Measurements from ENCODE around the gene LPAR3.

Gene LPAR3

DNA sequence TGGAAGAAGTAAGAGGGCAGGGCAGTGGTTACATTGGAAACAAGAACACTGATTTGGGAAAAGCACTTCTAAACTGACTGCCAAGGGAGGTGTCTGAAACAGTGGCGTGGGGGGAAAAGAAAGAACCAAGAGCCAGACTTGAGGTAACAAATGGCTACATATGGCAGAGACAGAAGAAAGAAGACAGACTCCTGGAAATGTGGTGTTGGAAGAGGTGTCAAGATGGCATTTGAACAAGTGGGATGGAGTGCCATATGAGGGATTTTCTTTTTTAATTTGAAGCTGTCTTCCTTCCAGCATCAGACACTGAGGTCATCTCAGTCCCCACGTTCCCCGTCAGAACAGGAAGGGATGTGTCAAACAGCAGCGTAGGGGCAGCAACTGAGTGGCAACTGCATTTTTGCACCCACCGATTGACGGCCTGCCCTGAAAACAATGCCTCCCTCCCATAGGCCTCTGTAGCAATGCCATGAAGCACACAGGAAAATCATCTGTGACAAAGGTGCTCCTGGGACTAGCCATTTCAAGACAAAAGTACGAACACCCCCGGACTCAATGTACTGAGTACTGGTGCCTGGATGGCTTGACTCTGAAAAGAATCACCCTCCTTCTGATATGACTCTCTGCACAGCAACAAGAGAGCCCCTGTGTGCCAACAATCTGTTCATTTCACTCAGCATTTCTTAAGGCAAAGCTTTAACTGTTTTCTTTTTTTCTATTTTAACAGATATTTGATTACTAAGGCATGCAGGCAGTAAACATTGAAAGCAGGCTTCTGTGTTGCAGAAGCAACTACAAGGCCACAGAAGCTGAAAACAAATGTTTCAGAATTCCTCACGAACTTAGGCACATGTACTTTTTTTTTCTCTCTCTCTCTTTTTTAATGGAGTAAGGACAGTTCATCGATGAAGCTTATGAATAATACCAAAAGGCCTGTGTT lies 37.0 kb downstream of the LPAR3 start:
- no peak for DNase-seq

DNA sequence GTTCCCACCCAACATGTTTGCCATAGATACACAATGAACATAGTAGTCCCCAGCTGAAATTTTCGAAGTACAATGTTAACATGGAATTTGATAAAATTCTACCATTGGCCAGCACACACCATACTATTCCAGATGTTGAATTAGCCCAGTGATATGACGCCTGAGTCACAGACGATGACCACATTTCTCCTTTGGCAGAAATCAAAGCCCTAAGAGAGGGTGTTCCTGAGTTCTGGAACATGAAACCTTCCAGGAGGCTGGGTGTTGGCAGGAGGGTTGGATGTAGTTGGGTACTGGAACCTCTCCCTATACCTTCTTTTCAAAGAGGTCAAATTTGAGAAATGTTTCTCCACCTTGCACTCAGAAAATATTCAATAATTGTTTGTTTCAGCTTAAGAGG lies 37.8 kb downstream of the LPAR3 start:
- DNase-seq: no peak

DNA sequence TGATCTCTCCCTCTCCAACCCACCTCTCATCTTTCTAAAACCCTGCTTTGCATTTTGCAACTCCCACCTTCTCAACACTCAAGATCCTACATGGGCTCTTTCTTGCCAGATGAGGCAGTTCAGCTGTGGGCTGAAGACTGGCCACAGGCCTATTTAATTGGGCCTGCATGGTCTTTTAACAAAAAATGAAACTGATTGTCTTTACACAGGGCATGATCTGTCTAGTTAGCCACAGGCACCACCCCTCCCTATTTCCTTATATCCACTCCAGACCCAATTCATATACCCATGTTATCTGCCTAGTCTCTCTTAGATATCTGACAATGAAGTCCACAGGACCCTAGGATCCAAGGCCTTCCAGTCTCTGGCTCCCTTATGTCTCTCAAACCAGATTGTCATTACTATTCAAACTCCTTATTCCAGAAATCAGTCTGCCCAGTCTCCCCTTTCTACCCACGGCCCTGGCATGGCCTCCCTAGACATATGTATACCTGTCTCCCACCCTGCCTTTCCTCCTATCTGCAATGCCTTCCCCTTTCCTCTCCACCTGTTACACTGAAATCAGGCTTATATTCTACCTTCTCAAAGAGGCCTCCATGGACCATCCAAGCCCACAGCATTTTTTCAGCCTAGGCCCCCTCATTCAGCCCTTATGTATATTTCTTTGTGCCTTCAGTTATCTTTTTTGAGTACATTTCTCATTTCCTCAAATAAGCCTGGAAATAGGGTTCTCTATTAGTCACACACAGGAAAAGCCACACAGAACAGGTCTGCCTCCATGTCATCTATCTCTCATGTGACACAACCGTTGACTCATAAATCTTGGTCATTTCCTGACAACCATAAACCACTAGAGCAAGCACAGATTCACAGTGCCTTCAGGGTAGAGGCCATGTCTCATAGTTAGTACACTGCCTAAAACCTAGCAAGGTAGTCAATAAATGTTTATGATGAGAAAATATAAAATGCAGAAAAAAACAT lies 39.0 kb downstream of the LPAR3 start:
- DNase-seq: no peak

DNA sequence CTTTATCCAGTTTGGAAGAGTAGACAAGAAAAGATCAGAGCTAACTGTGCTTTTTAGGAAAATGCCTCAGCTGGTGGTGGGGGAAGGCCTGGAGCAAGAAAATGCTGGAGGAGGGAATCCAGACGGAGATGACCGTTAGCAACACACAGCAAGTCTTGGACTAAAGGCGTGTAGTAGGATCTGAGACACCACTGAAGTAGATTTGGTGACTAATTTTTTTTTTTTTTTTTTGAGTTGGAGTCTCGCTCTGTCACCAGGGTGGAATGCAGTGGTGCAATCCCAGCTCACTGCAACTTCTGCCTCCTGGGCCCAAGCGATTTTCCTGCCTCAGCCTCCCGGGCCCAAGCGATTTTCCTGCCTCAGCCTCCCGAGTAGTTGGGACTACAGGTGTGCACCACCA lies 41.2 kb downstream of the LPAR3 start:
- DNase-seq: no peak

DNA sequence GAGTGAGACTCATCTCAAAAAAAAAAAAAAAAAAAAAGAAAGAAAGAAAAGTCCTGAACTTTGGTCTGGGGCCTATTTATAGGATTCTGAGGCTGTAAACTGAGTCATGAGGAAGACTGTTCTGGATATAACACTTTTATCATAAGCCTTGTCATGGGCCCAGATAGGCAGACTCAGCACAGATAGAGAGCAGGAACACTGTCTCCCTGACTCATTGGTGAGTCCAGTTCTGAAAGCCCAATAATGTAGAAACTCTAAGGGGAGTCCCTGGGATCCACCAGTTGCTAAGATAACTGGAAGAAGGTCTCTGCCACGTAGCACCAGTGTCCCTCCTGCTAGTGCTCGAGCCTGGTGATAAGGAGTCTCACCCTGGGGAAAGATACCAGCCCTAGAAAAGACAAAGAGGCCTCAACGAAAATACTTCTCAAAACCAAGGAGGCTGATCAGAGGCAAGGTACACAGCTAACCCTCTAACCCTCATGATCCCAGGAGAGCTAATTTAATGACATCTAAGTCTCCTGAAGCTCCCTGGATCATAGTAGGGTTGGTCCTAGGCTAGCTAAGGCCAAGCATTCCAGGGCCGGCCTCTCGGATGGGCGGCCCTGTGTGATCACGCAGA lies 43.5 kb downstream of the LPAR3 start:
- no peak for DNase-seq

DNA sequence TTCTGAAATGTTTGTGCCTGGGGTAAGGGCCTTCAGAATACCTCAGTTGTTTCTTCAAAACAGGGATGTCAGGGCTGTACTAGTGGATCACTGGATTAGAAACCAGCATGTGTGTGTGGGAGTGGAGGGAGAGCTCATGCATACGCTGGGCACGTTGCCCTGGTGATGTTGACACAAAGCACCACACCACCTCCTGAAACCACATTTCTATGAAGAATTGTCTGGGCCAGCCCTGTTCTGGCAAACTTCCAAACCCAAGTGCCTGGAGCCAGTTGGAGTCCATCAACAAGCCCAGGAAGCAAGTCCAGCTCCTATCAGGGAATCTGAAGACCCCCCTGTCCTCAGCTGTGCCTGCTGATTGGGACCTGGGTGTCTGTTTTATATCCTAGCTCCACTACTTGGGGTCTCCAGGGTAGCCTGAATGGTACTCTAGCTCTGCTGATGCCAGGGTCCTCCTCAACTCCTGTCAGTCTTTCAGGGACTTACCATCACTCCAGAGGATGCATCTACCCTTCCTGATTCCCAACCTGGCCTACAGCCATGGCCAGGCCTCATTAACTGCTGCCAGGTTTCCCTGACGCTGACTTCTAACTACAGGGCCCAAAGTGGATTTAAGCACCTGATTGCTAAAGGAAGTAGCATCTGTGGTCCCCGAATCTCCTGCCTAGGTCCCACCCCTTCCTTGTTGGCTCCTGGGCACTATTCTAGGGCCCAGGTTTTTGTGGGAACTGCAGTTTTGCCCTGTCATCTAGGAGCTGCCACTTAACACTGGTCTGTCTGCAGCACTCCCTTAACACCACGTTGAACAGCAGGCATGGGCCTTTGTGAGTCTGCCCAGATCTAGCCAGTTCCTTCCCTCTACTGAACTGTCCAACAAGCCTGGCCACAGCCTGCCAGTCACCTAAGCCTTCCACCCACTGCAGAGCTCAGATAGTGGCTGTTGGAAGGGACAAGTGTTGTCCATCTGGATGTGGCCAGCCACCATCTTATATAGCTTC lies 45.5 kb downstream of the LPAR3 start:
- no peak for DNase-seq

DNA sequence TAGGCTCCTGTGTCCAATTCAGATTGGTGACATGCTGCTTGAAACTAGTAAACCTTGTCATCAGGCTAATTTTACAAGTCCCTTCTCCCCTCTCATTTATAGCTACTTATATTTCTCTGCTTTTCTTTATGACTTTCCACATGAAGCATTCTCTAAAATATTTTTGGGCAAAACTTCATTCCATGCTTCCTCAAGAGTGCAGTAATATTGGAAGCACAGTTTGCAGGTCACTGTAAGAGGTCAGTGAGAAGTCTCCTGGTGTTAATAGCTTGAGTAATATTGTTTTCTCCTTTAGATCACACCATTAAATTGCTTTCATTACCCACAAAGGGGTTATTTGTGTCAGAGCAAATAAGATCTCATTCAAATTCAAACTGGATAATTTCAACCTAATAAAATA lies 46.6 kb downstream of the LPAR3 start:
- DNase-seq: no peak

DNA sequence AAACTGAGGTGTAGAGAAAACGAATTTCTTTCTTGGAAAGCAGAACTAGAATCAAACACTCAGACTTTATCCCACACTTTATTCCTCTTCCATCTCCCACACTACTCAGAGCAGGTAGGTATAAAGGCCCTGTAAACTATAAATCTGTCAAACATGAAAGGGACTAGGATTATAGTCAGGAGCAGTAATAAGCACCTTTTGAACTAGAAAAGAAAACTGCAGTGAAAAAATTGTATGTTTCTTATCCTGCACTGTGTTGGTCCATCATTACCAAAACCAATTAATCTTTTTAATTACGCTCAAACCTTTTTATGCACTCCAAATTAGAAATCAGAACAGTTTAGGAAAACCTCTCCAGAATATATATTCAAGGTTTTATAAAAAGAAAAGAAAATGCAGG lies 47.6 kb downstream of the LPAR3 start:
- no peak for DNase-seq

DNA sequence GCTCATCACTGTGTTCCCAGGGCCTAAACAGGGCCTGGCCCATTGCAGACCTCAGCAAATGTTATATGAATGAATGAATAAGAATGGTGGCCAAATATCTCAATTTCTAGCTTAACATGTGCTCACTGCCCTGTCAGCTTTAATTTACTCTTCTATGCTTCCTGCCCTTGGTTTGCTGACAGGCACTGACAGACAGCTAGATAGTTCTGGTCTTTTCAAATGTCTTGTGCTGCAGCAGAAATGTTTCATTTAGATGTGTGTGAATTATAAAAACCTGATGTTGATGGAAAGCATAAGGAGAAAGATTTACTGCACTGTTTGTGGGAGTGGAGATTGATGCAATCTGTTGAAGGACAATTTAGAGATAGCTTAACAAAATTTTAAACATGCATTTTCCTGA lies 48.9 kb downstream of the LPAR3 start:
- DNase-seq: no peak

DNA sequence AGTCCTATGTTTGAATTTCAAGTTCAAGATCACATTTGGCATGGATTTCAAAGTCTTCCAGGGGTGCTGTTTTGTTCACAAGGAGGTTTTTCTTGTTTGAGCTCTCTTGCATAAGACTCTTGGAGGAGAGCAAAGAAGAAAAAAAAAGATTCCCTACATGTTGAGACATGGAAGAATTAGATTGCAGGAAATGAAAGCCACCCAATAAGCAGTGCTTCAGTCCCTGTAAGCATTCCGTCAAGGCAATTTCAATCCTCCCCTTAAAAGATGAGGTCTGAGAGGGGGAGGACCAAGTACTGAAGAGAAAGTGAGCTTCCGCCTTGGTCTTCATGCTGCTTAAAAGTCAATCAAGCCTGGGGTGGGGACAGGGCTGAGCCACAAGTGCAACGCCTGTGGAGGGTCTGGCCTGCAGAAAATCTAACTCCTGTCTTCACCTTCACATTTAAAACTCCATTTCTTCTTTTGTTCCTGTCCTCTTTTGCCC lies 50.2 kb downstream of the LPAR3 start:
- DNase-seq: no peak

DNA sequence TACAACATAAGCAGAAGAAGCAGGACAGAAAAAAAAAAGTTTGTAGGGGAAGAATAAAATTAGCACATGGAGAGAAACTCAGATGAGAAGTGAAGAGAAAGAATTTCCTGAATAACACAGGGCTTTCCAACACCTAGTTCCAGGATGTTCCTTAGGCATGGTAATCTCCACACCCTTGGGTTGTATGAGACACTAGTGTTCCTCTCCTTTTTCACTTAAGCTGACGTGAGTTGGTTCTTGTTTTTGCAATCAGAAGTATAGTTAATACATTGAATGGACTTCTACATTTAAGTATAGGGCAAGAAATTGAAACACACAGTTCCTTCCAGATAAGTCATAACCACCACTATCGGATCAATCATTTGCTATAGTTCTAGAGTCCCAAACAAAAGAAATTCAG lies 51.0 kb downstream of the LPAR3 start:
- DNase-seq: no peak

DNA sequence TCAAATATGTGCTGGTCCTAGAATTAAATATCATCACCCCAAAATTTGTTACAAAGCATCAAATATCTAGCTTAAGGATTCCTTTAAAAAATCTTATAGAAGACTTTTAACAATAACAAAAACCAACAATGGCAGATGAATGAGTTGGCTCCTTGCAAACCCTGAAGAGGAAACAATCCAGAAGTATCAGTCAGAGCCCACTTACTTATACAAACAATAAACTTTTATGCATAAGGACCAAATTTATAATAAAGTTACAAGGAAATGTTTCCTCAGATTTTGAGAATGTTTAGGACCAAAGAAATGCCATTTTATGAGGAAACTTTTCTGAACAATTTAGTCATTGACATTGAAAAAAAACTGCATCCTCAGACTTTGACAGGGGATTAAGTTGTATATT lies 52.7 kb downstream of the LPAR3 start:
- DNase-seq: no peak

DNA sequence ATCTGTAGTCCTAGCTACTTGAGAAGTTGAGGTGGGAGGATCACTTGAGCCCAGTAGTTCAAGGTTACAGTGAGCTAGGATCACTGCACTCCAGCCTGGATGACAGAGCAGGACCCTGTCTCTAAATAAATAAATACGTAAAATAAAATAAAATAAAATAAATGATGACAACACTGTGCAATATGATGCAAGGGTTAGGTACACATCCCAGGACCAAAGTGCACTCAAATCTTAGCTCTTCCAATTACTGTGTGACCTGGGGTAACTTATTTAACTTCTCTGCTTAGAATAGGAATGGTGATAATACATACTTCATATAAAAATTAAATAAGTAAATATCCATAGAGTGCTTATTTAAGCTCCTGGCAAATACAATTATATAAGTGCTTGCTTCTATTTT lies 53.5 kb downstream of the LPAR3 start:
- DNase-seq: no peak

DNA sequence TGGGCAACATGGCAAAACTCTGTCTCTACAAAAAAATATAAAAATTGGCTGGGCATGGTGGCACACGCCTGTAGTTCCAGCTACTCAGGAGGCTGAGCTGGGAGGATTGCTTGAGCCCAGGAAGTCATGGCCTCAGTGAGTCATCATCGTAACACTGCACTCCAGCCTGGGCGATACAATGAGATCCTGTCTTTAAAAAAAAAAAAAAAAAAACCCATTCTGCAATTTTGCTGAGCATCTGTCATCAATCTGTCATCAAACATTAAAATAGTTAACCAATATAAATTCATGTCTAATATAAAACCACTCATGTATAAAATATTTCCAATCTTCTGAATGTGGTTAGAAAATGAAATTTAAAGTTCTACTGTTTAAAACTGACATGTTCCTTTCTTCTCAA lies 56.9 kb downstream of the LPAR3 start:
- DNase-seq: no peak

DNA sequence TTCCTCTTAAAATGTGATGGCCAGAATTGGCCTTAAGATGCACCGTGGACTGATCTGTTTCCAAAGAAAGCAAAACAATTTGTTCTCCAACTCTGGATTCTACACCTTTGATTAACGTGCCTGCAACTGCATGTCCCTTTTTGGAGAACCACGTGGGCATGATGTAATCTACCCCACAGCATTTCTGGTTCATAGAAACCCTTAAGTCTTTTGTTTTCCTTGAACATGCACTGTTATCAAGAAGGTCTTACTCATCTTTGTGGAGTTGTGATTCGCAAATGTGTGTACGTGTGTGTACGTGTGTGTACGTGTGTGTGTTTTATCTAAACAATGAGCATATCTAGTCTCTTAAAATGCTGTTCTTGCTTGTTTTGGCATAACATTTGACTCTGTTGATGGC lies 57.8 kb downstream of the LPAR3 start:
- DNase-seq: no peak

DNA sequence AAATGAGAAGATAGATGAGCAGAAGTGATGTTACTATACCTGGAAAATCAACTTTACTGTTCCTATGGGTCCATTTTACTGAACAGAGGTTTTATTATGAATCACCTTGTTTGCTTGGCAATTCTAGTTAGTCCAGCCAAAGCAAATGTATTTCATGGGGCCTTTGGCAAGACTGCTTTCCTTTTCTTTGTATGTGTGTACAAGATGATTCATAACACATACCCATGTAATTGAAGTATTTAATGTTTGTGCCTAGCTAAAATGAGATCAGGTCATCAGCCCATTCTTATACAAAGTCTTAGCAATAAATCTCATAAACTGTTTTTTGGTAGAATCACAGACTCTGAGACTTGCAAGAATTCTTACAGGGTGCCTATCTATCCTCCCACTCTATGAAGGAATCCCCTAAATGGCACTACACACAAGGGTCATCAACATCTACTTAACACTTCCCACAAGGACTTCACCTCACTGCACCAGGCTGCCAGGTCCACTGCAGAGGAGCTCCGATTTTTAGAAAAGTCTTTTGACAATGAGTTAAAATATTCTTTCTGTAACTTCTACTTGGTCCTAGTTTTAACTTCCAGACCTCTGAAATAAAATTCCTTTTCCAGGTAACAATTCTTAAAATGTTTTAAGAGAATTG lies 58.5 kb downstream of the LPAR3 start:
- DNase-seq: no peak

DNA sequence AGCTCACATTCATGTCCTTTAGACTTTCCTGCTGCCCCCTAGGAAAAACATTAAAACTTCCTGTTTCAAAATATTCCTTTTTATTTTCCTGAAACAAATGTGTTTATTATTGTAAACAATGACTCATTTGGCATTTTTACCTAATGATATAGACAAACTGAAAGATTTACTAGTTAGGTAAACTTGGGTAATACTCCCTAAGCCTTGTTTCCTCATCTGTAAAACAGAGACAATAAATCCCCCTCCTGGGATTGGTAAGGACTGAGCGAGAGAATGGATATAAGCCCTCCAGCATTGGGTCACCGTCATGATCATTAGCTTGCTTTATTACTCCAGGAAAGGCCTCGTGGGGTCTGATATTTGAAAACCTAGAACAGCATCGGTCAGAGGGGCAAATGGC lies 59.8 kb downstream of the LPAR3 start:
- DNase-seq: no peak

DNA sequence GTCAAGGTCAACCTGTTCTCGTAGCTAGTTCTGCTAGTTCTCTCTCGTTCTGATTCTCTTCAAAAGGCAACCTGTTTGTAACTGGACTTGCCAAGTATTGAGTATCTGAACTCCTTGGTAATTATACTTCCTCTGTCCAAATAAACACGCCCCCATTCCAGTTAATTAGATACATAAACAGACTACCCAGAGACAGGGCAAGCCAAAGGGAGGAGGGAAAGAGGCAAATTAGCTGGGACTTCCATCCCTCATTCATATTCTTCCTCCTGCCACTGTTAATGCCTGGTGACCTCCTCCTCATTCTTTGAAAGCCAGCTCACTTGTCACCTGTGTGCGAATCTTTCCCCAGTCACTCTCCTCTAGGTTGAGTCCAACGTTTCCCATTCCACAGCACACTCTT lies 62.9 kb downstream of the LPAR3 start:
- DNase-seq: no peak

DNA sequence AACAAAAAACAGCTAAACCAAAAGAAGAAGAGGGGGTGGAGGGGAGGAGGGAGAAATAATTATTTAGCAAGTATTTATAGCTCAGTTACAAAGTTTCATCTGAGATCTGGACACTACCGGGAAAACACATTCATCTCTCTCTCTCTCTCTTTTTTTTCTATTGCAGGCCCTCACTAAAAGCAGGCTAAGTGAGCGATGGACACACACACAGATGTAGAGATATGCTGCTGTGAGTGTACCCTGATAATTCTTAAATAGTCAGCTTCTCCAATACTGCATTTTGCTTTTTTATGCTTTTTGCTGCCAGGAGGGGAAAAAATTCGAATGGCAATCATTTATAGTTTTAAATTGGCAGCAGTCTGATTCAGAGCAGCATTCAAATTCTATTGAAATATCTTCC lies 65.0 kb downstream of the LPAR3 start:
- no peak for DNase-seq

DNA sequence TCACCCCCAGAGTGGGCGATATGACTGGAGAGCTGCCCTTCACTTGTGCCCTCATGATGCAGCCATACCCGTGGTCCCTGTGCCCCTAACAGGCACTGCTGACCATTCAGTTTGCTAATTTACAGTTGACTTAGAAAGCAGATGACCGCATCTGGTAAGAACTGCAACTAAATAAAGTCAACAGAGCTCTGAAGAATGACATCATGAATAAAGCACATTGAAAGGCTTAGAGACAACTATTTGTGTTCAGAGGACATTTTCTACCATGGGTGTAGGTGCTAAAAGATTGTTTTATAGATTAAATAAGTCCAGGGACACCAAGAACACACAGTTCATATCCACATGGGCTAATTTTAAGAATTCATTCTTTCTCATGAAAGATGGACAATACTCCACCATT lies 65.5 kb downstream of the LPAR3 start:
- no peak for DNase-seq

DNA sequence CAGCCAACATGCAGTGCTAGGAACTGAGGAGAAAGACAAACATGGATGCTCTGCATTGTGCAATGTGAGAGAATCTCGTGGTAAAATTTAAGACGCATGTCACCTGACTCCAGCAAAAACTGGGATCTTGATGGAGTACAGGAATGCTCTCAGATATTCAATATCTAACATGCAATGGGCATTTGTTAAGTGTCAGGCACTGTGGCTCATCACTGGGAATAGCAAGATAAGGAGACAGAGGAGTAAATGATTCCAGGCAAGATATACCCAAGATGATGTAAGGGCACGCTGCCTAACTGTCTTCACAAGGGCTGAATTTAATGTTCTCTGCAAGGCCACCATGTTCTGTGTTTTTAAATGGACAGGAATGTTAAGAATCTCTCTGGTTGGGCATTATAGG lies 67.8 kb downstream of the LPAR3 start:
- no peak for DNase-seq
